HG02759 (cell line): Measurements from ENCODE around the gene CD2AP.
"Not testable (repeated sequence)": the region's sequence is repeated elsewhere in the genome, so short reads cannot be mapped to it uniquely, and the experiment has no call there.

Experiments
- ATAC-seq: cut with Tn5 transposase; IDR thresholded peaks from one replicate; pipeline ENCODE4 v1.9.1; 2021; ENCODE audit warnings: mild to moderate bottlenecking, moderate library complexity; ENCODE audit not compliant: unreplicated experiment

The CD2AP gene

DNA sequence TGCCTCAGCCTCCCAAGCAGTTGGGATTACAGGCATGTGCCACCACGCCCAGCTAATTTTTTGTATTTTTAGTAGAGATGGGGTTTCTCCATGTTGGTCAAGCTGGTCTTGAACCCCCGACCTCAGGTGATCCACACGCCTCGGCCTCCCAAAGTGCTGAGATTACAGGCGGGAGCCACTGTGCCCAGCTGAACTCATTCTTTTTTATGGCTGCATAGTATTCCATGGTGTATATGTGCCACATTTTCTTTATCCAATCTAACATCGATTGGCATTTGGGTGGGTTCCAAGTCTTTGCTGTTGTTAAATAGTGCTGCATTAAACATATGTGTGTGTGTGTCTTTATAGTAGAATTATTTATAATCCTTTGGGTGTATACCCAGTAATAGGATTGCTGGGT is 78.9 kb downstream of the CD2AP start:
- not testable (repeated sequence) for ATAC-seq

DNA sequence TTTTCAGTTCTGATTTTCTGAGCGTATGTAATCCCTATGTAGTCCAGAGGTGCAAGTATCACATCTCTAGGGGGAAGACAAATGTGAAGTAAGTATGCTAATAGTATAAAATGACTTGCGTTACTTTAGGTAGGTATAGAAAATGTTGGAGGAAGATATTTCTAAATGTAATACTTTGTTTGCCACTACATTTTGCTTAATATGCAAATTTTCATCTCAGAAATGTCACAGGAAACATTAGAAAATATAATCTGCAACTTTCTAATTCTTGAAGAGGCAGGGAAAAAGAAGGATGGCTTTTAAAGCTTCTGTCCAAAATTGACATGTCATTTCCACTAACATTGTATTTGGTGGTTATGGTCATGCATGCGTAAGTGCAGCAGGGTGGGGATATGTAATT is 85.6 kb downstream of the CD2AP start:
- no peak for ATAC-seq

DNA sequence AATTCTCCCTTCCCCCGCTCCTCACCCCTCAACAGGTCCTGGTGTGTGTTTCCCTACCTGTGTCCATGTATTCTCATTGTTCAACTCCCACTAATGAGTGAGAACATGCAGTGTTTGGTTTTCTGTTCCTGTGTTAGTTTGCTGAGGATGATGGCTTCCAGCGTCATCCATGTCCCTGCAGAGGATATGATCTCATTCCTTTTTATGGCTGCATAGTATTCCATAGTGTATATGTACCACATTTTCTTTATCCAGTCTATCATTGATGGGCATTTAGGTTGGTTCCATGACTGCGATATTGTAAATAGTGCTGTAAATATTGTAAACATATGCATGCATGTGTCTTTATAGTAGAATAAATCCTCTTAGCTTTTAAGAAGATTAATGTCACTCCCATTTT is 89.0 kb downstream of the CD2AP start:
- not testable (repeated sequence) for ATAC-seq

DNA sequence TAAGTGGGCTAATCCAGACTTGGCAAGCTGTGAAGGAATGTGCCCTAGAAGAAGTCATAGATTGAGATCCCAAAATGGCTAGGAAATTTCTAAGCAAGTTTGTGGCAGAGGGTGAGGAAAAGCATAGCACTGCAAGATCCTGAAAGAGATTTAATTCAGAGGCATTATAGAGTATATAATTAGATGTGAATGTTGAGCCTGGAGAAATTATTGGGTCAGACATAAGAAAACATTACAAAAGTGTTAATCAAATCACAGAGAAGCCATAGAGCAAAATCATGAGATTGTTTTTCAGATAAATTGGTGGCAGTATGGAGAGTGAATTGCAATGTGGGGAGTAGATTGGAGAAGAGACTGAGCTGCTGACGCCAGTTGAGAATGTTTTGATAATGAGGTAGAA is 90.0 kb downstream of the CD2AP start:
- no peak for ATAC-seq

DNA sequence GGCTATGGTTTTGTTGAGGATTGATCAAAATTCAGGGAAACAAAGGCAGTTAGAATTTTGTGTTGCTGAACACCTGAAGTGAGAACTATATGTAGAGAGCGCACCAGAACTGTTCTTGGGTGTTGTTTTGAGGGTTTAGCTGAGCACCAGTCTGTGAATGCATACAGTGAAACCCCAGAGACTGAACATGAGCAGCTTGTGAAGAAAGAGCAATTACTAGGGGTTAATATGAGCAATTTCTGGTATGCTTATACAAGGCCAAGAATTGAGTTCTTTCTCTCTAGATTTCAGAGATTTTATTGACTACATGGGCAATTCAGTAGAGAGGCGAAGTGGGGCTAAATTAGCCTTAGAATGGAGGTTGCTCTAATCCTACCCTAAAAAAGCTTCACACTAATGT is 93.9 kb downstream of the CD2AP start:
- no peak for ATAC-seq

DNA sequence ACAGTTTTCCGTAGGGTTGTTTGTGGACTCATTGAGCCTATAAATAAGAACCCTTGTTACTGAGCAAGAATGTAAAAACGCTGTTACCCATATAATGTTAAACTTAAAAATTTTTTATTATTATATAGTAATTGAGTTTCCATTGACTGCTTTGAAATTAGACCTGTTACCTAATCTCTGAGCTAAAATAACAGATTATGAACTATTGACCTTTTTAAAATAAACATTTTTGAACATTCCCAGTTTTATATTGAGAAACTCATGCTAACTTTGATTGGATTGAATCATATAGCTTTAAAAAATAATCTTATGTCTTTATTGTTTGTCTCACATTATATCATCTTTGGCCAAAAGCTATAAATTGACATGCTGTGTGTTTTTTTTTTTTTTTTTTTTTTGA is 95.5 kb downstream of the CD2AP start:
- no peak for ATAC-seq

DNA sequence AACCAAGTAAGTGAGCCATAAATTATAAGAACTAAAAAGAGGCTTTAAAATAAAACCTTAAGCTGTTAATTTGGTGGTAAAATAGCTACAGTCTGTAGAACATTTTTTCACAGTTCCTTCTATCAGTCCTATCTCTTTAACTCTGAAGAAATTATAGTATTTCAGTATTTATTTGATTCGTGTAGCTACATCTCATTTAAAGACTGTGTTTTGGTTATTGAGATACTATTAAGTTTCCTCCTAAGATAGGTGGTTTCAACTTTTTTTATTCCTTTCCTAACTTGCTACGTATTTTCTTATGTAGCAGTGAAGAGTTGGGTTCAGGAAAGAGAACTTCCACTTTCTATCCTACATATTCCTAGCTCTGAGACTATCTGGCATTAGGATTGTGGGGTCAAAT is 97.2 kb downstream of the CD2AP start:
- no peak for ATAC-seq

DNA sequence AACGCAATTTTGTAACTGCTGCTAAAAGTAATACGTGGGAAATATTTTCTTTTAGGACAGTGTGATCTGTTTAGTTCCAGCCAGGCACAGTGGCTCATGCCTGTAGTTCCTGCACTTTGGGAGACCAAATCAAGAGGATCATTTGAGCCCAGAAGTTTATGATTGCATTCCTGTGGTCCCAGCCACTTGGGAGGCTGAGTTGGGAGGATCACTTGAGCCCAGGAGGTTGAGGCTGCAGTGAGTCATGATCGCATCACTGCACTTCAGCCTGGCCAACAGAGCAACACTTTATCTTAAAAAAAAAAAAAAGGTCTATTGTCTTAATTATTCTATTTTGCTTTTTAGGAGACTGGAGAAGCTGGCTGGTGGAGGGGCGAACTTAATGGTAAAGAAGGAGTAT is 101.5 kb downstream of the CD2AP start:
- no peak for ATAC-seq

DNA sequence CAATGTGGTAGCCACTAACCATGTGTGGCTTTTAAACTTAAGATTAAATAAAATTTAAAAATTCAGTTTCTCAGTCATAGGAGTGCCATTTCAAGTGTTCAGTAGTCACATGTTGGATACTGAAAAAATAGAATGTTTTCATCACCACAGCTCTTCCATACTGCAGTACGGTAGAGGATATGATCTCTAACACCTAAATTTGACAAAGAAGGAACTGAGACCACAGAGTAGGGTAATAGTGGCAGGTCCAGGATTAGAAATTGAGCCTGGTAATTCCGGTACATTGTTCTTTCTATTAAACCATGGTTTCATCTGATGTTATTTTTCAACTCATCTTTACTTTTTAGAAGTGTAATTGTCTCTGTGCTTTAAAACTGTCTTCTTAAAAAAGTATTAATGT is 104.0 kb downstream of the CD2AP start:
- peak; percentile 52 for ATAC-seq

DNA sequence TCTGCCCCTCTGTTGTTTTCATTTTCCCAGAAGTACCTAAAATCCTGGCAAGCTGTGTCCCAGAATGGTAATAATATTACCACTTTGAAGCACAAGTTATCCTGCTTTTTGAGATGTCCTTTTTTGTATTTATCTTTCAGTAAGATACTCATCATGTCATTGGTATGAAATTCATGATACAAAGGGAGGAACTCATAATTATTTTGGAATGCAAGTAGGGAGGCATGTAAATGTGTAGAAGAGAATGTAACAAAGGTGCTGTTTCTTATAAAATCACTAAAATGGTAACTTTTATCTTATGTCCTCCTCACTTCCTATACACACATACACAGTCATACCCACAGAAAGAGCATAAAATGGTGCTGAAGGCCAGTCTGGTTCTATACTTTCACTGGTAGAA is 109.9 kb downstream of the CD2AP start:
- no peak for ATAC-seq

DNA sequence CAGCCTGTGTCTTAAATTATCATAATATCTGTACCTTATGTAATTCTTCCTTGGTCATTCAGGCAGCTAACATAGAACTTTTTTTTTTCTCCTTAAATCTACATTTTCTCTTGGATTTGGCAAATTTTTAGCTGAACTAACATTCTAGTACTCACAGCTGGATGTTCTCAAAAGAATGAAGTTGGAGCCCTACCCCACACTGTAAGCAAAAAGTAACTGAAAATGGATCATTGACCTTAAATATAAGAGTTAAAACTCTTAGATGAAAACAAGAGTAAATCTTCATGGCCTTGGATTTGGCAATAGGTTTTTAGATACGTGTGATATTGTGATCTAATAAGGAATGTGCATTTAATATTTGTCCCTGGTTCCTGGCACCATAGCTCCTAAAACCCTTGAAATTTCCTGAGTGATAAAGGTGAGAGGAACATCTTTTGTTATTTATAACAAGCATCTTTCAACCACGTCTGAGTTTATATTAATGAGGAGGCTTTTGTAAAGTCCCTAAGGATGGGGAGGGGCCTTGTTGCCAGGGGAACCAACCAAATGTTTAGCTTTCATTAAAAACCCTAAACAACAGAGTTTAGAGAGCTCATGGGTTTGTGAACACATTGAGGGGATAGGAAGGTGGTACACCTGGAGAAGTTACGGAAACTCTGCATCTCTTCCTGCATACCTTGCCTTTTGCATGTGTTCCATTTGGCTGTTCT is 114.7 kb downstream of the CD2AP start:
- ATAC-seq: no peak

DNA sequence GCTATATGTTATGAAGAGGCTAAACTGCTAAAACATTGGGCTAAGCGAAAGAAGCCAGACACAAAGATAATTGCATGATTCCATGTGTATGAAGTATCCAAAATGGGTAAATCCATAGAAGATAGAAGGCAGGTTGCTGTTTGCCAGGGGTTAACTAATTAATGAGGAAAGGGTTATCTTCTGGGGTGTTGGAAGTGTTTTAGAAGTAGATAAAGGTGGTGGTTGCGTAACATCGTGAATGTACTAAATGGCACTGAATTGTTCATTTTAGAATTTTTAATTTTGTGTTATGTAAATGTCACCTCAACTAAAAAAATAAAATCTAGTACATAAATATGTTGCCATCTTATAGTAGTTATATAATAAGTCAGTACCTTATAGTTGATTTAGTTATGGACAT is 116.4 kb downstream of the CD2AP start:
- no peak for ATAC-seq

DNA sequence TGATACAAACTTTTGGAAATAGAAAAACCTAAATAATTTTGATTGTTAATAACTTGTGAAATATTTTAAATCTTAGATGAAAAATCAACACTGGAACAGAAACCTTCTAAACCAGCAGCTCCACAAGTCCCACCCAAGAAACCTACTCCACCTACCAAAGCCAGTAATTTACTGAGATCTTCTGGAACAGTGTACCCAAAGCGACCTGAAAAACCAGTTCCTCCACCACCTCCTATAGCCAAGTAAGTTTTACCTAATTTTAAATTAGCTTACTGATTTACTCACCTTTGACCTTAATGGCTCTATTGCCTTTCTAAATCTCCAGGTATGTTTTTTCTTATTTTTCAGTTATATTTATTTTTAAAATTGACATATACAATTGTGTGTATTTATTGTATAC is 118.2 kb downstream of the CD2AP start:
- ATAC-seq: no peak

DNA sequence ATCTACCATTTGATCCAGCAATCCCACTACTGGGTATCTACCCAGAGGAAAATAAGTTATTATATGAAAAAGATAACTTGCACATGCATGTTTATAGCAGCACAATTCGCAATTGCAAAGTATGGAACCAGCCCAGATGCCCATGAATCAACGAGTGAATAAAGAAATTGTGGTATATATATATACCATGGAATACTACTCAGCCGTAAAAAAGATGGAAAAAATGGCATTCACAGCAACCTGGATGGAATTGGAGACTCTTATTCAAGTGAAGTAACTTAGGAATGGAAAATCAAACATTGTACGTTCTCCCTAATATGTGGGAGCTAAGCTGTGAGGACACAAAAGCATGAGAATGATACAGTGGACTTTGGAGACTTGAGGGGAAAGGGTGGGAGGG is 120.8 kb downstream of the CD2AP start:
- no peak for ATAC-seq

DNA sequence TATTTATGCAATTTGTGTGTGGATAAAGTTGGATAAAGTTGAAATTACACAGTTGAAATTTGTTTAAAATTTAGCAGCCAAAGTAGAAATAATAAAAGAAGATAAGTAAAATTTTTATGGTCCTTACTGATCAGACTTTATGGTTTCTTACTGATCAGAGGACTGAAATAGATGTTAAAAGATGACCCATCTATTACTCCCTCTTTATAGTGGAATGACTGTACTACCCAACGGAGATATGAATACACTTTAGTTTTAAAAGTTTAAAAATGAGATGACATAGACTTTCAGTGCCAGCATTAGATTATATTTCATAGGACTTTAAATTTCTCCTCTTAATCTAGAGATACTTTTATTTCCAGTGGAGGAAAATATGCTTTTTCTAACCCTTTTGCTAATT is 121.9 kb downstream of the CD2AP start:
- no peak for ATAC-seq

DNA sequence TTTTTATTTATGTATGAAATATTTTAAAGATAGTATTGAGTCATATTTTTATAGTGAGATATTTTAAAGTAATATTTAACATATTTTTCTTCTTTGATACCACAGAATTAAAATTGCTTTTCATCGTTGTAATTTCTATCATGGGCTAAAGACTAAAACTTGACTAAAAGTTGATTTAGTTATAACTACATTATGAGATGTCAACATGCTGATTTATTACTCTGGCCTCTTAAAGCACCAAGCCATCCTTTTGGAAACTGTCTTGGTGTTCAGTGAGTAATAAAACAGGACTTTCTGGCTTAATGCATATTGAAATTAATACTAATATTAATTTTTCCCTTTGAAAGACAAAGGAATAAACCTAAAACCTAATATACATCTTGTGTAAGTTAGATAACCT is 125.6 kb downstream of the CD2AP start:
- no peak for ATAC-seq

DNA sequence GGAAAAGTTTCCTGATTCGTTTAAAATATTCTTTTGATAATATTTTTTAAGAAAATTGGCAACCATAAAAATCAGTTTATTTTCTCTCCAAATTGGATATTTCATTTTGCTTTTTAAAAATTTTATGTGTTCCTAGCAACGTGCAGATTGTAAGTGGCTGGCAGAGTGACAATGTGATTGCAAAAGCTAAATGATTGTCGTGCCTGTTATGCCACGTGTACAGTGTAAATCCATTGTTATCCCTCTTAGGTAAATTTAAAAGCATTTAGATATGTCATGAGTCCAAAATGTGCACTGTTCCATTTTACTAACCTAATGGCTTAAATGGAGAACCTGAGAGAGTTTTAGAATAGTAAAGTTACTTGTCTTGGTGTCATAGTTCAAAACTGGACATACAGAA is 126.4 kb downstream of the CD2AP start:
- no peak for ATAC-seq

DNA sequence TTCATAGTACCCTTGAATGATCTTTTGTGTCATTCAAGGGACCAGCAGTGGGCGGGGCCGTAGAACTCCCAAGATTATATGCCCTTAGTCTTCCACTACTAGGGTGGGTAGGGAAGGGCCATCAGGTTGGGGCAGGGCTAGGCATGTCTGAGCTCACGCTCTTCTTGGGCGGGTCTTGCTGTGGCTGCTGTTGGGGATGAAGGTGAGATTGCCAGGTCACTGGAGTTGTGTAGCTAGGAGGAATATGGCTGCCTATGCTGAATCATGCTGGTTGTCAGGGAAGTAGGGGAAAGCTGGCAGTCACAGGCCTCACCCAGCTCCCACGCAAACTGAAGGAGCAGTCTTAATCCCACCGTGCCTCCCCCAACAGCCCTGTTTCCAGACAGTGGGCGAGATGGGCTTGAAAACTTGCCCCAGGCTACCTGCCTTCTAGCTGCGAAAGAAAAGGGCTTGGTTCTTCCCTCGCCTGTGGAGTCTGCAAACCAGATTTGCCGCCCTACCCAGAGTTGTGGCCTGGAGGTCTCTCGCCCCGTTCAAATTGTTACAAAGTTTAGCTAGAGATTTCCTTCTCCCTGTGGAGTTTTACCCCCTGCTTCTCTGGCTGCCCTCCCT is 144.4 kb downstream of the CD2AP start:
- ATAC-seq: no peak

DNA sequence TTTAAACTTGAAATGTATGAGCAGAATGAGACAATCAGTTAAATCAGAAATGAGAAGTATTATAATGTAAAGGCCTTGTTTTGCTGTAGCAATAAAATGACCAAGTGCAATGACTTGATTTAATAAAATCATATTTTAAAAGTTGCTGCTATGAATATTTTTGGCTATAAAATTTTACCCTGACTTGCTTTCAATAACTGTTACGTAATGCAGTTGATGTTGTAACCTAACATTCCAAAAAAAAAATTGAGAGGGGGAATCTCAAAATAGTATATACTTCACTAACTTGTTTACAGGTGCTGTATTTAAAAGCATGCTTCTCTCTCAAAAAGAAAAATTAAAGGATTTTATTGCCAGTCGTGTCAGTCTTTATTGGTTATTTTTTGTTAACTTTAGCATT is 149.2 kb downstream of the CD2AP start:
- no peak for ATAC-seq

DNA sequence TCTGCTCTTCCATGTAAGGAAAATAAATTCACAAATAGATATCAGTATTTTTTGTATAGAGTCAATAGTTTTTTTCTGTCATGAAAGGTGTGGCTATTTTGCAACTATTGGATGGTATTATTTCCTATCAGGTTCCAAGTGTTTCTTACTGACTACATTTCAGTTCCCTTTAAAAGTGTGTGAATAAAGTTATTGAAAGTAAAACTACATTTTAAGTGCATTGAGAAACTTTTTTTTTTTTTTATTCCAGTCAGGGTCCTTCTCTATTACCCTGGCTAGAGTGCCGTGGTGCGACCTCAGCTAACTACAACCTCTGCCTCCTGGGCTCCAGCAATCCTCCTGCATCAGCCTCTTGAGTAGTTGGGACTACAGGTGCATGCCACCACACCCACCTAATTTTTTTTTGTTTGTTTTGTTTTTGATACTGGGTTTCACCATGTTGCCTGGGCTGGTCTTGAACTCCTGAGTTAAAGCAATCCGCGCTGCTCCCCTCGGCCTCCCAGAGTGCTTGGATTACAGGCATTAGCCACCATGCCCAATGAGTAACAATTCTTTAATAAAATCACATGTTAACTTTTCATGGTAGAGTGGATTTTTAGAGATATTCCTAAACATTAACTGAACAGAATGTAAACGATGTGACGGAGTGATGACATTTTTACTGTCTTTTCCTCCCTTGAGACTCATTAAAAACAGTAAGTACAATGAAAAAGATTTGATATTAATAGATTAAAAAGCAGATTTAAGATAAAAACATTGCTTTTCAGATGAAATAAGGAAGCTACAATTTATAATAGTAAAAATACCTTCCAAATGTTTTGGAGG is 151.1 kb downstream of the CD2AP start:
- ATAC-seq: no peak

DNA sequence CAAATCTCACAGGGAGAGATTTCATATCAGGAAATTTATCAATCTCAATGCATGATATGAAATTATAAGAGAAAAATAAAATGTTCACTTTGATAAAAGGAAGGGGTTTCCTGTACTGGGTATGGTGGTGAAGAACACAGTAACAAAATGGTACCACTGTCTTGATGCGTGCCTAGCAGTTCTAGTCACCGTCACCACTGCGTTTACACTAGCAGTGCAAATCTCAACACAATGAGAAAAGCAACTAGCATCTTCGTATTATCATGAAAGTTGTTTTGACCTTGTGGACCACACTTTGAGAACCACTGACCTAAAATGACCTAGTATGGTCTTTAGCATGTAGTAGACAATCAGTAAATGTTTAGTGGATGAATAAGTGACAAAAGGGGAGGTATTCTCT is 152.4 kb downstream of the CD2AP start:
- no peak for ATAC-seq

DNA sequence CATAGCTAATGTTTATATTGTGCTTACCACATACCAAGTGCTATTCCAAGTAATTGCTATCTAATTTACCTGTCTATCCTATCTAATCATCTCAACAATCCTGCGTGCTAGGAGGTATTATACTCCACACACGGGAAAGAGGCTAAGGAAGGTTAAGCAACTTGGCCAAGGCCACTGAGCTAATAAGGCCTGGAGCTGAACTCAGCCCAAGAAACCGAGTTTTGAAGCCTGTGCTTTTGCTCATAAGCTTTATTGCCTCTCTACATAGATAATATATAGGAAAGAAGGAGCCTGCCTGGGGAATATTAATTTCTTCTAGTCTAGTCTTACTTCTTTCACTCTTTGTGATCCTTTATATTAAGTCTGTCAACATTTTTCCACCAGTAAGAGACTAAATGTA is 153.0 kb downstream of the CD2AP start:
- no peak for ATAC-seq
